NCI-H2107 treated with DMSO at 0.1 percent for 48 hours (cell line): Measurements from ENCODE around the gene MYT1.

ENCODE experiments used
- DNase-seq: peaks from one replicate; lab custom pipeline; 2025; ENCODE audit not compliant: unreplicated experiment; lab: John Stamatoyannopoulos, UW

MYT1 gene

DNA sequence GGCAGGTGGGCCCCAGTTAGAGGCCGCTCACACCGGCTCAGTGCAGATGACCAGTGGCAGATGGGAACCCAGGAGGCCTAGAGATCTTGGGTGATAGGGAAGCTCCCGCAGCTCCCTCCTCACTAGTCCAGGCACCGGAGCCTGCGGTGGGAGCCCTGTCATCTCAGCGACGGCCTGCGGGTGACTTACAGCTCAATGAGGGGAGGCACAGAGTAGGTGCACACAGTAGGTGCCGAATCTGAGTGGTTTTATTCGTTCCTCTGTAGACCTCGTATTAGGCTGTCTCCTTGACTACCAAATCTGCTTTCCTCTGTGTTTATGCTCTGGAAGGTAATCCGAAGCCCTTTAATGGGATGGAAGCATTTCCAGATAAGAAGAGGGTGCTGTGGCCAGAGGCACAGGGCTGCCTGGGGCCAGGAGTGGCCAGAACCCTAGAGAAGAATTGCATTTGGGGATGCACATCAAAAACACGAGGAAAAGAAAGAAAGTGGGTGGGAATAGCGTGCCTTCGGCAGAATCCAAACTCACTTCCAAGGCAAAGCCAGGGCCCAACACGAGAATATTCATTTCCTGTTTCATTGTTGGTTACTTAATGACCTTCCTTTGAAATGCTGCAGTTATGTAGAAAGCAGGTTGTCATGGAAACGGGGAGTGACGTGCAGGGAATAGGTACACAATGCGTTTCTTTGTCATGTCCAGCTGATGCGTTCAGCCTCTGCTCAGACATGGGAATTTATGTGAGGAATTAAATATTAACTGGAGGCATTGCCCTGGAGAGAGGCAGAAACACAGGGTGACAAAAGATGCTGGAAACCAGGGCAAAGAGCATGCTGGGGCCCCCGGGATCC, 24.7 kb downstream of the MYT1 start:
- DNase-seq, result no peak

DNA sequence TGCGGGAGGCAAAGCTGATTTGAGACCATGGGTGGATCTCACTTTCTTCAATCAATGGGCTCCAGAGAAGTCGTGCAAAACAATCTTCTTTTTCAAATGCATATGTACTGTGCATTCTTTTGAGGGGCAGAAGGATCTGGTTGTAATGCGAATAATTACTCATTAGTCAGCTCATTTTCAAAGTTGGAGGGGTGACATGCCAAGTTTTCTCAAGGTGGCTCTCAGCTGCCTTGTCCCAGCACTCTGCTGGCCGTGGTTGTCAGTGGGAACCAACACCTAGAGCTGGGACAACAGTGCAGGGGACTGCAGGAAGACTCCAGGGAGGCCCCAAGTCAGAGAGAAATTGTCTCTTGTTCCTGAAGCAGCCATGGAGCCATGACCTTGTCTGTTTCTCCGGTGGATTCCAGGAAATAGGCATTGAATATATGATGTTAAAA, 25.3 kb downstream of the MYT1 start:
- DNase-seq, result no peak

DNA sequence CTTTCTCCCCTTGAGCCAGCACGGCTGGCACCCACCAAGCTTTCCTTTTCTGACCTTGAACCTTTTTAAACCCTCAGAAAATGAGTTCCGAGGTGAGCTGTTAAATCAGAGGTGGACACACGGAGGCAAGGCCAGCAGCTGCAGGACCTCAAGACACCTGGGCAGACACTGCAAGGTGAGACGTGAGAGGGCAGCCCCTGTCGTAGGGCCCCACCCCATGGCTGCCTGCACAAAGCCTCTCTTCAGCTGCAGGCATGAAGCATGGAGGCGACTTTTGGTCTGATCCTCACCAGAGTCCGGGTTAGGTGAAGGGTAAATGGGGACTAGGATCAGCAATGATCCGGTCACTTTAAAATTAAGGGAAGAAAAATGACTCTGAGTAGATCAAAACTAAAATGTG, 25.7 kb downstream of the MYT1 start:
- no peak for DNase-seq

DNA sequence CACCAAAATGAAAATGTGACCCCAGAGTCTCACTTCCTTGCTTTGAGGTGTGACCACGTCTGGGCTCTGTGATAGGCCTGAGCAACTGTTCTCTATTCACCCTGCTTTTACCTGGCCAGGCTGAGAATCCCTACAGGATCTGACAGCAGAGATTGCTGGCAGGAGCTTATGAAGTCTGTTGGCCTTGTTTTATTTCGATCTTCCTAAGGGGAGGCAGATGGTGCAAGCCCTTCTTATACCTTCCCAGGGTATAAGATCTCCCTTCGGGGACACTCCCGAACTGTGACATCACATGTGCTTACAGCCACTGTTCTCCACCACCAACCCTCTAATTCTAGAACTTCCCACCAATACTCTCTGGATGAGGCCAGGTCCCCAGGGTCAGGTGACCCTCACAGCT, 26.8 kb downstream of the MYT1 start:
- DNase-seq, result no peak

DNA sequence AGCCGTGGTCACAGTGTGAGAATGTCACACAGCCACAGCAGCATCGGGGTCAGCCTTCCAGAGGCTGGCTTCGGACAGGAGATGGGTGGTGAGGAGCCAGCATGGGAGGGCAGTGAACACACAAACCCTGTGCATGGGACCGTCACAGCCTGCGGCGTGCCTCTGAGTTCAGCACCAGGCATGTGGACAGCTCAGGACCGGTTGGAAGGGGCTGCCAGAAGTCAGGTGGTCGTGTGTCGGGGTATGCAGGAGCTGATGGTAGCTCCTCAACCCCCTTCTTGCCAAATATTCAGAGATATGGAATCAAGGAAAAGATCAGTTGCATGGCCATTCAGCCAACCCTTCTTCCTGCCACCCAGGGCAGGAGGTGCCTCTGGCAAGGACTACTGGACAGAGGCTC, 28.2 kb downstream of the MYT1 start:
- no peak for DNase-seq

- DNase-seq, result no peak
Observed at GRCh38 chr20:64193058-64193457, 28.8 kb downstream of the MYT1 start.

GRCh38 chr20:64194269-64194668, 30.0 kb downstream of the MYT1 start:
- DNase-seq, result no peak

- no peak for DNase-seq
Observed at GRCh38 chr20:64196309-64196708, 32.1 kb downstream of the MYT1 start.

DNA sequence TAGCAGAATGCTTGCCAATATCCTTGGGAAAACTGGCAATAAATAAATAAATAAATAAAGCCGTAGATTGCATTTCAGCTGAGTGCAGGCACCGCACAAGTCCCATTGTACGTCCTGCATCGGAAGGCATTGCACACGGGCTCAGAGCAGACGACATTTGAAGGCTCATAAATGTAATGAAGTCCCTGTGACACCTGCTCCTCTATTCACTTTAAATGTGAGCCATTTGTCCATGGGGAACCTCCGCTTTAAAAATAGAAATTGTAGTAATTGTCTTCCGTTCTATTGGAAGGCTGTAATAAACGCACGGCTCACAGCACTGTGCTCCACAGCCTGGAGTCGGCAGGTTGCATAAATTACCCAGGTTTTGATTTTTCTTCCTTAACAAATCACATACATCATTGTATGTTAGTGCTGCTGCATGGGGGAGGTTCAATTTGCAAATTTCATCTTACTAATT, 32.6 kb downstream of the MYT1 start:
- peak; percentile 74 for DNase-seq

GRCh38 chr20:64198347-64198746, 34.1 kb downstream of the MYT1 start:
- no peak for DNase-seq

GRCh38 chr20:64199395-64199794, 35.1 kb downstream of the MYT1 start:
- no peak for DNase-seq

DNA sequence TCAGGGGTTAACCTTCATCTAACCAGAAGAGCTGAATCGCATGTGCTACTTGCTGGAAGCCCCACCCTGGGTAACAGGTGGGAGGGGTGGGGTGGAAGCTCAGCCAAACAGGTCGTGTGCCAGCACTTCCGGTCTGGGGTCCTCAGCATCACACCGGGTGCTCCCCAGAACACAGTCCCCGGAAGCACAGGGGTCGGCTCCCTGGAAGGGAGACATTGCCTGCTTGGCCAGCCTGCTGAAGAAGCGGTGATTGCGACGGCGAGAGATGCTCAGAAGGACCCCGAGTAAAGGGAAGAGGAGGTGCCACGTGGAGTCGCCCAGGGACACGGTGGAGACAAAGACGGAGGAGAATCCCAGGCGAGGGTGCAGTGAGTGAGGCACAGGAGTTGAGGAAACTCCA, 36.5 kb downstream of the MYT1 start:
- no peak for DNase-seq

GRCh38 chr20:64201653-64202052, 37.4 kb downstream of the MYT1 start:
- no peak for DNase-seq

DNA sequence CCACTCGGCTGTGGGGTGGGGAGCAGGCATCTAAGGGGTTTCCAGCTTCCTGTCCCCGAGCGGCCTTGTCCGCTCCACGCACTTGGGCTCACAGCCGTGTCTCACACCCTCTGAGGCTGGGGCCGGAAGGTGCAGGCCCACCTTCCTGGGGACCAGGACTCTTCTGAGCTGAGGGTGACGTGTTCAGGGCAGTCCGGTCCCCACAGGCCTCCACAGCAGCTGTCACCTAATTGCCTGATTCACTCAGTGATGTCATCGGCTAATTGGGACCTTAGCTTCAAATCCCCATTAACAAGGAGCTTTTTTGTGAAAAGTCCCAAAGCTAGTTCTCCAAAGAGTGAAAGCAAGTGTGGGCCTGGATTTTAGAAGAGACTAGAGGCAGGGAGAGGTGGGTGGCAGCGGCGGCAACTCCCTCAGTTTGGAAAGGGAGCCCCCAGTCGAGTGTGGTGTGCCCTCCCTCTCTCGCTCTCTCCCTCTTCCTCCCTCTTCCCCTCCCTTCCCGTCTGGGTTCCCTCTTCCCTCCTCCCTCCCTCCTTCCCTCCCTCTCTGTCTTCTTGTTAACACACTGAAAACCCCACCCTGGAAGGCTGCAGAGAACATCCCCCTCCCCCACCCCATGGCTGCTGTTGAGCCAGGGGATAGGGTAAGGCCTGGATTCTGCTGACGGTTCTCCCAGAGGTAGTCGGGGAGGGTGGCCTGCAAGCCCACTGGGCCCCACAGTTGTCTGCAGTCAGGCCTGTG, 39.0 kb downstream of the MYT1 start:
- DNase-seq, result no peak

DNA sequence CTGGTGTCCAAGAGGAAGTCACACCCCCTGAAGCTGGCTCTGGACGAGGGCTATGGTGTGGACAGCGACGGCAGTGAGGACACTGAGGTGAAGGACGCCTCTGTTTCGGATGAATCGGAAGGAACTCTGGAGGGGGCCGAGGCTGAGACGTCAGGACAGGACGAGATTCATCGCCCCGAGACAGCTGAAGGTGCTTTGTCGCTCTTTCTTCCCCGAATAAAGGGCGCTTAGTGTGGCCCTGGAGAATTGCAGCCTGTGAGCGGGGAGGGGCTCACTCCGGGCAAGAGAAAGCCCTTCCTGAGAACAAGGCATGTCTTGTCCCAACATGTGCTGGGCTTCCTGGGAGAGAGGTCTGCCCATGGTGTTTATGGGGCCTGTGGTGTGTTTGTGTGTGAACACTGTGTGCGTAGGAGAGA, 41.4 kb downstream of the MYT1 start:
- DNase-seq, result no peak

DNA sequence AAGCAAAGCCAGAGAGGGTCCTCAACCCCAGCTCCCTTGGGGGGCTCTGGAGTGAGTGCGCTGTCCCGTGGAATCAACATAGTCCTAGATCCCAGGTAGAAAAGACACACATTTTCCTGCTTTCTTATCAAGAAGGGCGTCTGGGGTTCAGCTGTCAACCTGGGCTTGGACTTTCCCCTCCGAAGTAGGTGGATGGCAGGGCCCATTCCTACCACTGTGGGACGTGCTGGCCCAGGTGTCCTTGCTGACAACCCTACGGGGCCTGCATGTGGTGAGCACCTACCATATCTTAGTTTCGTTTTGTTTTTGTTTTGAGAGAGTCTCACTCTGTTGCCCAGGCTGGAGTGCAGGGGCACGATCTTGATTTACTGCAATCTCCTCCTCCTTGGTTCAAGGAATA, 42.4 kb downstream of the MYT1 start:
- DNase-seq, result no peak

GRCh38 chr20:64207641-64208590, 43.7 kb downstream of the MYT1 start:
- DNase-seq, result no peak

DNA sequence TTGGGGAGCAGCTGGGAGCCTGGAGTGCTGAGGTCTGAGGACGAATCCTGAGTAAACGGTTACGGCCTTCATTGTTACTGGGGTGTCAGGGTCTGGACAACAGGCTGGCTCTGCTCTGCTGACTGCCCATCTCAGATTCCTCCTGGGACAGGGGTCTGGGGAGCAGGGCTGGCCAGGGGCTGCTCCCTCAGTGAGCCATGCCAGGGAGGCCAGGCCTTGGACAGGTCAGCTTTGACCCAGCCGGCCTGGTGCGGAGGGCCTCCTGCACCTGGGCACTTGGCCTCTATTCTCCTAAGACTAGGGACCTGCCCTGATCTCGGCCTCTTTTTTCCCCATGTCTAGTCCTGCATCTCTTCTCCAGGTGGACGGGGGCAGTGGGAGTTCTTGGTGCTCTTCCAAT, 44.9 kb downstream of the MYT1 start:
- no peak for DNase-seq

DNA sequence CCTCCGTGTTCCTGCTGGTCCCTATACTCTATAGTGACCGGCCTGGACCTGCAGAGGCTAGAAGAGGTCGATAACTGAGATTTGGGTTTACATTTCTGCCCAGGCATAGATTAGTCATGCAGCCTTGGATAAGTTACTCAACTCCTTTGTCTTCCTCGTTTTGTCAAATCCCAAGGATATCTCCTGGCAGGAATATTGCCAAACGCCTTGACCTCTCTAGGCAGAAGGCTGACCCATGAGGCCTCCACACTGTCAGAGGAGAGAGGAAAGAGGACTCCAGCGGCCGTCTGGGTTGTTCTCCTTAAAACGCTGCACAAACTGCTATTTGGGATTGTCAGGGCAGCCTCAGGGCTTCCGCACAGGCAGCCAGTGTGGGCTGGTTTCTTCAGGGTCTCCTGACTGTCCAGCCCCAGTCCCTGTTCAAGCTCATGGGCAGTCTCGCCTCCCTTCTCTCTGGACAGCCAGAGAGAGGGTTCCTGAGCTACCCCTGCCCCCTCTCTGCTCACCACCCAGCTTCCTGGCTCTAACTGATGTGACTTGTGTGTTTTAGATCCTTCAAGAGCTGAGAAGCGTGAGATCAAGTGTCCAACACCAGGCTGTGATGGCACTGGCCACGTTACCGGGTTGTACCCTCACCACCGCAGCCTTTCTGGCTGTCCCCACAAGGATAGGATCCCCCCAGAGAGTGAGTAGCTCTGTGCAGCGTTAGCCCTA, 46.6 kb downstream of the MYT1 start:
- DNase-seq, result no peak

DNA sequence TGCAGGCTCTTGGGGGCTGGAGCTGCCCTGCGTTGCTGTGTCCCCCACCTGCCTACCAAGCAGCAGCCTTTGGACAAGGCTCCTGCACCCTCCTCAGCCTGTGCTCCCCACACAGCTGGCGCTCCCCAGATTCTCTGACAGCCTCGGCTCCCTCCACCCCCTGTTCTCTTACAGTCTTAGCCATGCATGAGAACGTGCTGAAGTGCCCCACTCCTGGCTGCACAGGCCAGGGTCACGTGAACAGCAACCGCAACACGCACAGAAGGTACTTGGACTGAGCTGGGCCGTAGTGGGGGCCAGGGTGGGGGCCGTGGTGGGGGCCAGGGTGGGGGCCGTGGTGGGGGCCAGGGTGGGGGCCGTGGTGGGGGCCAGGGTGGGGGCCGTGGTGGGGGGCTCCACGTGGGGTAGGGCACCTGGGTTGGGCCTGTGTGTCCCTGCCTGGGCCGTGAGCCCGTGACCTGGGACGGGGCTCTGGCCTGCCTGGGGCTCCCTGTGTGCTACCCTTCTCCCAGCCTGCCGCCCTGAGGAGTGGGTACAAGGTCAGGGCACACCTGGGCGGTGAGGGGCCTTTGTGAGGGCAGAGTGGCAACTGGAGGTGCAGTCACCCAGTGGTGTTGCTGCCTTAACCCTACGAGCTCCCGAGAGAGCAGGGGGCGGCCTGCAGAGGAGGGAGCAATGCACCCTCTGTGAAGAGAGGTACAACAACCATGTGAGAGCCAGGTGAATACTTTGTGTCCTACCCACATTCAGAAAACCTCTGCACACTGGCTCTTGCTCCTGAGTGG, 47.8 kb downstream of the MYT1 start:
- DNase-seq, result no peak
